Natural killer cell (primary cell): ENCODE data around the gene ZFAND5. TPM values are rescaled to one million over a fixed set of nuclear protein-coding genes. Genes with fewer than 3 reads are reported as not detected.

Experiments
- ATAC-seq, 3 donors: fragments of 150-1000 bp in 2 of 3; fragments of 200-7000 bp in 1 of 3; cut with Tn5 transposase; 1 replicate in 1 of 3; 2 replicates in 2 of 3; pipeline ENCODE4 v1.10.0; 2021; ENCODE audit warnings: mild to moderate bottlenecking in 2 of 3, moderate library complexity in 2 of 3
- DNase-seq, 2 donors: peaks; one replicate each; pipeline versions ENCODE4 v3.0.0 to v3.0.0-alpha.2; 2013 to 2021; ENCODE audit warnings: mixed read lengths in 1 of 2
- H3K27ac ChIP-seq: one replicate; pipeline ENCODE4 v1.5.1; 2013; ENCODE audit warnings: mild to moderate bottlenecking, low read length
- H3K27me3 ChIP-seq: one replicate; pipeline ENCODE4 v1.6.1; 2013; ENCODE audit warnings: low read length; ENCODE audit not compliant: control insufficient read depth, insufficient read depth
- H3K36me3 ChIP-seq: one replicate; pipeline ENCODE4 v1.6.1; 2013; ENCODE audit warnings: low read length; ENCODE audit not compliant: control insufficient read depth, insufficient read depth
- H3K4me1 ChIP-seq: one replicate; pipeline ENCODE4 v1.6.1; 2013; ENCODE audit warnings: low read length; ENCODE audit not compliant: control insufficient read depth, insufficient read depth
- H3K4me3 ChIP-seq: one replicate; pipeline ENCODE4 v1.5.1; 2013; ENCODE audit warnings: low read length
- H3K9me3 ChIP-seq: one replicate; pipeline ENCODE4 v1.6.1; 2013; ENCODE audit warnings: low read length; ENCODE audit not compliant: control insufficient read depth, insufficient read depth
- H3K27ac Mint-ChIP-seq, 2 donors: one replicate each; pipeline ENCODE4 v1.8.0; 2022; ENCODE audit warnings: mild to moderate bottlenecking in 2 of 2, mixed read lengths in 2 of 2, moderate library complexity in 1 of 2
- H3K27me3 Mint-ChIP-seq, 2 donors: one replicate each; pipeline ENCODE4 v1.8.0; 2022; ENCODE audit warnings: low read depth in 2 of 2, mixed read lengths in 2 of 2
- H3K36me3 Mint-ChIP-seq: one replicate; pipeline ENCODE4 v1.8.0; 2022; ENCODE audit warnings: mixed read lengths
- H3K4me1 Mint-ChIP-seq, 2 donors: one replicate each; pipeline ENCODE4 v1.8.0; 2022; ENCODE audit warnings: mixed read lengths in 2 of 2
- H3K4me3 Mint-ChIP-seq: one replicate; pipeline ENCODE4 v1.8.0; 2022; ENCODE audit warnings: mild to moderate bottlenecking, moderate library complexity, mixed read lengths
- H3K9me3 Mint-ChIP-seq, 2 donors: one replicate each; pipeline ENCODE4 v1.8.0; 2022; ENCODE audit warnings: mixed read lengths in 2 of 2
- WGBS: methylation state at CpG from one replicate; pipeline ENCODE4 v1.1.7; 2013; ENCODE audit warnings: missing lambda C conversion rate; ENCODE audit not compliant: insufficient coverage; 5-methylcytosine and 5-hydroxymethylcytosine counted together
- intact Hi-C: fragments of 100-400 bp; cut with micrococcal nuclease; formaldehyde crosslinking; loops from one replicate; pipeline ENCODE4 v1.14.2; 2022
- total RNA-seq, 4 donors: library from RNA; stranded (reverse); fragments of 120-200 nt in 1 of 4; gene quantifications; one replicate each; pipeline versions ENCODE4 v1.2.3 to v1.2.4, GENCODE V29; 2013 to 2022
- TF ChIP-seq, protein P1 (sequence below): fragments of 200-600 bp; IDR thresholded peaks from one replicate; pipeline ENCODE4 v1.8.0; 2022; ENCODE audit warnings: antibody characterized with exemption

The ZFAND5 gene
- total RNA-seq, 3 donors from 2014 or later (not counting 1 experiment from before 2014, with no cell fraction given), result 307 to 450 (median 318) TPM

DNA sequence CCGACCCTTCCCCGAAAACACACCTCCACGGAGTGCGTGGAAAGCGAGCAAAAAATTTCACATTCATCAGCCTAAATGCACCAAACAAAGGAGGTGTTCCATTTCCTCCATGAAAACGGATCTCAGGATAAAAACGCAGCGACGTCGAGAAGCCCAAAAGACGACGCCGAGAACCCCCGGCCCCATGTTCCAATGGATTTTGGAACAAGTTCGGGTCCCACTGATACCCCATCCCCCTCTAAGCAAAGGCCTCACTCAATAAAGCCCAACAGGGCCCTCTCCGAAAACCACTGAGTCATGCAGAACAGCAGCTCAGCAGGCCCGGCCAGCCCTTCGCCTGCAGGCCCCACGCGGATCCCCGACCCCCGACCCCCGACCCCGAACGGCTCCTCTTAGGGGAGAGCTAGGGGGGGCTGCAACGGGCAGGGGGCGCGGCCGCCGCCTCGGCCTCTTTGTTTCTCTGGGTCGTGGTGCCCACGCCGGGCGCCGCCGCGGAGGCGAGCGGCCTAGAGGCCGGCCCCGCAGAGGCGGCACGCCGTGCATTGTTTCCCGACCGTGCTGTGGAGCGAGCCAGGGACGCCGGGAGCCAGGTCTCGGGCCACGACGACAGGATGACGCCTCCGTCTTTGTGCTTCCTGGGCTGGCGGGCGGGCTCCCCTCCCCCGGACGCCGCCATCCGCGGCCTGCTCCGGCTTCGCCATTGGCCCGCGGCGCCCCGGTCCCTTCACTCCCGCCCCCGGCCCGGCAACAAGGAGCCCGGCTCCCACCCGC, 915 bp downstream of the ZFAND5 start:
- no peaks in the 10 kb centered on the region for H3K27me3 ChIP-seq
- peak overlapping the region; percentile 76 for H3K4me3 ChIP-seq
- Mint-ChIP-seq H3K36me3 (peaks cover 4% of the 10 kb centered on the region), H3K9me3 (no peaks in the 10 kb centered on the region), H3K27ac (peak overlapping the region; percentile 99), H3K4me1 (peaks cover 55 to 59% of the 10 kb centered on the region in 2 donors), H3K4me3 (peak overlapping the region; percentile 87), H3K27me3 (no peaks in the 10 kb centered on the region)
- H3K9me3 ChIP-seq, result no peaks in the 10 kb centered on the region
- peak; percentile 42 to 61 (median 46) for ATAC-seq
- peaks cover 14% of the 10 kb centered on the region for H3K4me1 ChIP-seq
- peak; percentile 65 to 85 for DNase-seq
- H3K27ac ChIP-seq, result peak overlapping the region; percentile 99
- intact Hi-C loops, result loop anchor here (5.0 to 10.0 kb wide), 4 partner anchors 57 to 1949 kb away; partner anchors contain the start of genes ABHD17B, C9orf85 and KLF9
- under 1% methylated on average over 72 of the region's 73 CpGs for WGBS
- H3K36me3 ChIP-seq, result peaks cover 15% of the 10 kb centered on the region
- TF ChIP-seq, protein P1, sequence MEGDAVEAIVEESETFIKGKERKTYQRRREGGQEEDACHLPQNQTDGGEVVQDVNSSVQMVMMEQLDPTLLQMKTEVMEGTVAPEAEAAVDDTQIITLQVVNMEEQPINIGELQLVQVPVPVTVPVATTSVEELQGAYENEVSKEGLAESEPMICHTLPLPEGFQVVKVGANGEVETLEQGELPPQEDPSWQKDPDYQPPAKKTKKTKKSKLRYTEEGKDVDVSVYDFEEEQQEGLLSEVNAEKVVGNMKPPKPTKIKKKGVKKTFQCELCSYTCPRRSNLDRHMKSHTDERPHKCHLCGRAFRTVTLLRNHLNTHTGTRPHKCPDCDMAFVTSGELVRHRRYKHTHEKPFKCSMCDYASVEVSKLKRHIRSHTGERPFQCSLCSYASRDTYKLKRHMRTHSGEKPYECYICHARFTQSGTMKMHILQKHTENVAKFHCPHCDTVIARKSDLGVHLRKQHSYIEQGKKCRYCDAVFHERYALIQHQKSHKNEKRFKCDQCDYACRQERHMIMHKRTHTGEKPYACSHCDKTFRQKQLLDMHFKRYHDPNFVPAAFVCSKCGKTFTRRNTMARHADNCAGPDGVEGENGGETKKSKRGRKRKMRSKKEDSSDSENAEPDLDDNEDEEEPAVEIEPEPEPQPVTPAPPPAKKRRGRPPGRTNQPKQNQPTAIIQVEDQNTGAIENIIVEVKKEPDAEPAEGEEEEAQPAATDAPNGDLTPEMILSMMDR, result no peak

DNA sequence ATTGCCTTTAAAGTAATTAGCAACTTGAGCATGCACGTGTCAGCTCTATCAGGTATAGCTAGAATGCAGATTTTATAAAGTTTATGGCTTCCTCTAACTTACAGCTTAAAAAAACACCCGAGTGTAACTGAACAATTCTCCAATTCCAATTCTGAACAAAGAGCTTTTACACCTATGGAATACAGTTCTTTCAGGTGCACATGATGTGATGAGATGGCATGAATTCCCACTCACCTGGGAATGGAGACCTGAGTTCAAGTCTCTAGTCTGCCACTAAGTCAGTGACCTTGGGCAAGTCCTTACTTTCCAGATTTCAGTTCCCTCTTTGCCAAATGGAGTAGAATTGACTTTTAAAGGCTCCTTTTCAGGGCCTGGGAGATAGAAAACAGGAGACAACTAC, 1.8 kb downstream of the ZFAND5 start:
- Mint-ChIP-seq H3K9me3 (no peaks in the 10 kb centered on the region), H3K36me3 (peaks cover 7% of the 10 kb centered on the region), H3K4me1 (peaks cover 63 to 67% of the 10 kb centered on the region in 2 donors), H3K4me3 (peak overlapping the region; percentile 87), H3K27me3 (no peaks in the 10 kb centered on the region), H3K27ac (peak overlapping the region; percentile 99)
- no peaks in the 10 kb centered on the region for H3K9me3 ChIP-seq
- H3K27me3 ChIP-seq, result no peaks in the 10 kb centered on the region
- intact Hi-C loops, result loop anchor here (5.0 to 10.0 kb wide), 4 partner anchors 56 to 1948 kb away; partner anchors contain the start of genes ABHD17B, C9orf85 and KLF9
- DNase-seq (no peak), ATAC-seq (no peak)
- H3K4me1 ChIP-seq, result peaks cover 14% of the 10 kb centered on the region
- WGBS, result 0% methylated on average over 1 of the region's 2 CpGs
- TF ChIP-seq, protein P1, result no peak
- H3K36me3 ChIP-seq, result peaks cover 24% of the 10 kb centered on the region
- H3K4me3 ChIP-seq, result peak overlapping the region; percentile 76
- H3K27ac ChIP-seq, result peak overlapping the region; percentile 99

DNA sequence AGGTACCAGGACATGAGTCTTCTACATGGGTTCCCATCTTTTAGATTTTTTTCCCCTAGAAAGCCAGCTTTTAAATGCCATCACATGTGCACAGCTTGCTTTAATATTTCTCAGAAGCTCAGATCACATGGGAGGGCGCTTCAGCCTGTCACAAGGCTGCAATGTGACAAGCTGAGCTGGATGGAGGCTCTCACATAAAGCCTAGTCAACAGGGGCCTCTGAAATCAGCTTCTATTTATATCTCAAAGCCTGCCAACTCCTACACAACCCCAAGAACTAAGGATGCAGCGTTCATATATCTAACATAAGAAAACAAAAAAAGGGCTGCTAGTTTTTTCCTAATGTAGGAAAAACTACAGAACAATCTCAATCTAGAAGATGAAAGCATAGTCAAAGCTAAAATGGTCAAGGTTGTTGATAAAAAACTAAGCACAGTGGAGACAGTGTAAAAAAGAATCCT, 2.3 kb downstream of the ZFAND5 start:
- peak in 1 of 3 donors; percentile 4 for ATAC-seq
- H3K4me1 Mint-ChIP-seq, result peaks cover 67 to 72% of the 10 kb centered on the region in 2 donors
- peak overlapping the region; percentile 87 for H3K4me3 Mint-ChIP-seq
- peak overlapping the region; percentile 99 for H3K27ac Mint-ChIP-seq
- H3K27me3 Mint-ChIP-seq, result no peaks in the 10 kb centered on the region
- WGBS, result 6% methylated on average over 2 of the region's 2 CpGs
- Histone ChIP-seq H3K4me1 (peaks cover 14% of the 10 kb centered on the region), H3K4me3 (peak overlapping the region; percentile 76), H3K27ac (peak overlapping the region; percentile 99), H3K36me3 (peaks cover 28% of the 10 kb centered on the region), H3K9me3 (no peaks in the 10 kb centered on the region), H3K27me3 (no peaks in the 10 kb centered on the region)
- intact Hi-C loops, result loop anchor here (5.0 to 10.0 kb wide), 4 partner anchors 55 to 1948 kb away; partner anchors contain the start of genes ABHD17B, C9orf85 and KLF9
- peak; percentile 24 to 61 for DNase-seq
- no peaks in the 10 kb centered on the region for H3K9me3 Mint-ChIP-seq
- peaks cover 7% of the 10 kb centered on the region for H3K36me3 Mint-ChIP-seq
- TF ChIP-seq, protein P1, result no peak
